ENCODE data around the gene AOPEP.
A peak's percentile ranks its signal among the peaks of the same experiment; 100 is the strongest.

AOPEP gene

GRCh38 chr9:95029720-95030119 lies 303.2 kb downstream of the AOPEP start:
- H3K9me3 ChIP-seq (ENCODE audit: control insufficient read depth in 2 of 2, low read length in 2 of 2), result no peaks in the 10 kb centered on the region
- H3K4me1 ChIP-seq (ENCODE audit: control insufficient read depth, insufficient read depth, low read length), result peaks cover 79% of the 10 kb centered on the region
- H3K4me3 ChIP-seq (ENCODE audit: low read length in 2 of 2), result peak overlapping the region in 1 of 2 donors; percentile 22
- peak overlapping the region in 1 of 2 donors; percentile 51 for H3K9ac ChIP-seq (ENCODE audit: low read length in 2 of 2)
- H3K27ac ChIP-seq (ENCODE audit: low read length), result peak overlapping the region; percentile 62
- H3K36me3 ChIP-seq (ENCODE audit: control insufficient read depth in 2 of 2, insufficient read depth in 2 of 2, low read length in 2 of 2), result peaks cover 0 to 6% of the 10 kb centered on the region in 2 donors
- no peaks in the 10 kb centered on the region for H3K27me3 ChIP-seq (ENCODE audit: control insufficient read depth in 1 of 2, insufficient read depth in 2 of 2, low read length in 2 of 2)

DNA sequence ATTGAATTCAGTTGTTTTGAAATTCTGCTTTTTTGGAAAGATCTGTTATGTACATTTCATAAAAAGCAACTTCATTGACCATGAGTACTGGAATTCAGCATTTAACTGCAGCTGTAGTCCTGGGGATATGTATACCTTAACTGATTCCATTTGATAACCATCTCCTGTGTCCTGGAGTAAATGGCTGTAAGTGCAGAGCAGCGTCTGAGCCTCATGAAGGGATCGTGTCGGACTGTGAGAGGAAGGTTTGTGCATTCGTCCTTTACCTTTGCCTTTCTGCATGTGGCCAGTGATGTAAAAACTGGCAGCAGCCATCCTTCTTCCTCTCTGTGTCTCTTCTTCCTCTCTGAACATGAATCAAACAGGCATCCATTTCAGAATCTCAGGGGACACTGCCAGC lies 303.8 kb downstream of the AOPEP start:
- H3K4me1 ChIP-seq (ENCODE audit: control insufficient read depth, insufficient read depth, low read length), result peaks cover 75% of the 10 kb centered on the region
- no peak overlapping the region for H3K9ac ChIP-seq (ENCODE audit: low read length in 2 of 2)
- H3K27me3 ChIP-seq (ENCODE audit: control insufficient read depth in 1 of 2, insufficient read depth in 2 of 2, low read length in 2 of 2), result no peaks in the 10 kb centered on the region
- no peaks in the 10 kb centered on the region for H3K9me3 ChIP-seq (ENCODE audit: control insufficient read depth in 2 of 2, low read length in 2 of 2)
- H3K4me3 ChIP-seq (ENCODE audit: low read length in 2 of 2), result peak overlapping the region in 1 of 2 donors; percentile 29
- H3K36me3 ChIP-seq (ENCODE audit: control insufficient read depth in 2 of 2, insufficient read depth in 2 of 2, low read length in 2 of 2), result peaks cover 0 to 6% of the 10 kb centered on the region in 2 donors
- H3K27ac ChIP-seq (ENCODE audit: low read length), result peak overlapping the region; percentile 67

DNA sequence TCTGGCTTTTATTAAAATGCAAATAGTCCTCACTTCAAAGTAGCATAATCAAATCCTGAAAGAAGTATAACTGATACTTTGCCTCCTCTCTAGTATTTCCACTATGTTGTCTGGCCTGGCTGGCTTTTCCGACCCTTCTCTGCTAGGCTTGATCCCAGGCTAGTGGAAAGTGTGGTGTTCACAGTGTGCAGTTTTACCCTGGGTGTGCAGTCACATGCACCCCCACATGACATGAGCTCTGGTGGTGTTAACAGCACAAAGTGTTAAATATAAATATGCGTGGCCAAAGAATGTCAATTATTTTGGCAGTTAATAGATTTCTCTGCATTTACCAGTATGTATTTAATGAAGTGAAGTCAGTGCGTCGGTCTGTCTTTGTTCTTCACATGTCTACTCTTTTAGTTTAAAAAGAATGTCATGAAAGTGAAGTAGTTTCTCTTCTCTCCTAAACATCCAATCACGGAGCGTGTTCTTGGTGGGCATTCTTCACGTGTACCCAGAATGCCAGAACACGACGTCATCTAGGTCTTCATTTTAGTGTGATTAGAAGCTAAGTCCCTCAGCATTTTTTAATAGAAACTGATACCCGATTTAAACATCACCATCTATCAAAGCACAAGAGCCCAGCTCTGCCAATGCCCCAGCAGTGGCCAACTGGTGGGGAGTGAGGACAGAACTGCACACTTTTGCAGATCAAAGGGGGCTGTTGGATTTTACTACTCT lies 304.6 kb downstream of the AOPEP start:
- peak overlapping the region in 1 of 2 donors; percentile 55 for H3K4me3 ChIP-seq (ENCODE audit: low read length in 2 of 2)

DNA sequence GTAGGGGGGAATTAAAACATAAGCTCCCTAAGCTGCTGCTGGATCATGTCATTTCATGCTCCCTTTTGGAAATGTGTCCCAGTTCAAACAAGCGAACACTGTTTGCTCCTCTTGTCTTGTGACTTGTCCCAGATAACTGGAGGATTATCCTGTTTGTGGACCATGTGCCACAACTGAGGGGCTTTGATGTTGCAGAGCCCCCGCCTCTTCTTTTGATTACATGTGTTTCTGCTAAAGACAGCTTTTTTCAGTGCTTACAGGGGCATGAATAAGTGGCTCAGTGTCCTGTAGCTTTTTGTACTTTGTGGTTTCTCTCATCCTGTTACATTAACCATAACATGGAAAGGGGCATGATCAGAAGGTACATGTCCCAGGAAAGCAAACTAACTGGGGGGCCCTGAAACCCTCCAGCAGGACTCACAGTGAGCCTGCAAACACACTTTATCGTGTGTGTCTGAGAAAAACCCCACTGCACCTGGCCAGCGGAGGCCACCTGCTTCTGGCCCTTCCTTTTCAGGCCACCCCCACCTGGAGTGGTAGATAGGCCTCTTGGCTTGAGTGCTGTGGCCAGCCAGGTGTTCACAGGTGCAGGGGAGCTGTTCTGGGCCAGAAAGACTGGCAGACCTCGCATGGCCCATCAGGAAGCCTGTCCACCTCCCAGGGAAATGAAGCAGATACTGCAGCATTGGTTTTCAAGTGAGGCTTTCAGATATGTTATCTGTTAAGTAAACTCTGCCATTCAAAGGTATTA lies 305.4 kb downstream of the AOPEP start:
- H3K27me3 ChIP-seq (ENCODE audit: control insufficient read depth in 1 of 2, insufficient read depth in 2 of 2, low read length in 2 of 2), result no peaks in the 10 kb centered on the region
- H3K36me3 ChIP-seq (ENCODE audit: control insufficient read depth in 2 of 2, insufficient read depth in 2 of 2, low read length in 2 of 2), result peaks cover 0 to 6% of the 10 kb centered on the region in 2 donors
- H3K4me3 ChIP-seq (ENCODE audit: low read length in 2 of 2), result peak overlapping the region in 1 of 2 donors; percentile 55
- peaks cover 66% of the 10 kb centered on the region for H3K4me1 ChIP-seq (ENCODE audit: control insufficient read depth, insufficient read depth, low read length)
- H3K27ac ChIP-seq (ENCODE audit: low read length), result peak overlapping the region; percentile 67
- no peaks in the 10 kb centered on the region for H3K9me3 ChIP-seq (ENCODE audit: control insufficient read depth in 2 of 2, low read length in 2 of 2)
- no peak overlapping the region for H3K9ac ChIP-seq (ENCODE audit: low read length in 2 of 2)

More for the DNA sequence above, 304.6 kb downstream of the AOPEP start:
- Histone ChIP-seq H3K27me3 (ENCODE audit: control insufficient read depth in 1 of 2, insufficient read depth in 2 of 2, low read length in 2 of 2) (no peaks in the 10 kb centered on the region), H3K36me3 (ENCODE audit: control insufficient read depth in 2 of 2, insufficient read depth in 2 of 2, low read length in 2 of 2) (peaks cover 0 to 6% of the 10 kb centered on the region in 2 donors), H3K27ac (ENCODE audit: low read length) (peak overlapping the region; percentile 67), H3K9ac (ENCODE audit: low read length in 2 of 2) (no peak overlapping the region), H3K4me1 (ENCODE audit: control insufficient read depth, insufficient read depth, low read length) (peaks cover 68% of the 10 kb centered on the region), H3K9me3 (ENCODE audit: control insufficient read depth in 2 of 2, low read length in 2 of 2) (no peaks in the 10 kb centered on the region)

- H3K4me1 ChIP-seq (ENCODE audit: control insufficient read depth, insufficient read depth, low read length), result peaks cover 65% of the 10 kb centered on the region
- H3K9me3 ChIP-seq (ENCODE audit: control insufficient read depth in 2 of 2, low read length in 2 of 2), result no peaks in the 10 kb centered on the region
- no peak overlapping the region for H3K9ac ChIP-seq (ENCODE audit: low read length in 2 of 2)
- no peaks in the 10 kb centered on the region for H3K27me3 ChIP-seq (ENCODE audit: control insufficient read depth in 1 of 2, insufficient read depth in 2 of 2, low read length in 2 of 2)
- peak overlapping the region; percentile 67 for H3K27ac ChIP-seq (ENCODE audit: low read length)
- H3K36me3 ChIP-seq (ENCODE audit: control insufficient read depth in 2 of 2, insufficient read depth in 2 of 2, low read length in 2 of 2), result peaks cover 3 to 6% of the 10 kb centered on the region in 2 donors
- H3K4me3 ChIP-seq (ENCODE audit: low read length in 2 of 2), result peak overlapping the region; percentile 18 to 55
Observed at GRCh38 chr9:95032580-95033341, 306.3 kb downstream of the AOPEP start.

DNA sequence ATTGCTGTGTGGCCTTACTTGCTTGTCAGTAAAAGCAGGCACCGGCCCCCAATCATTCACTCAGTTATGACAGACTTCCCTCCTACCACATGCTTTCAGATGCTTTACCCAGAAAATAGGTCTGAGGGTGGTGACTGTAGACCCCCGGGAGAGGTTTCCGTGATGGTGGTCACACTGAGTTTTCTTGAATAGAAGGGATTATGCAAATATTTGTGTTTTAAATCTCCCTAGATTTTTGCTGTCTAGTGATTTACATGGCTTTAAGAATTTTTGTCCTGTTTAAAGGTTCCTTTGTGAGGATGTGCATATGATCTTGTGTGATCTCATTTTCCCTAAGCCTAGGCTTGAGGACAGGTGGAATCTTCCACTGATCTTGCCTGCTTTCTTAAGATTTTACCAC lies 309.3 kb downstream of the AOPEP start:
- no peak overlapping the region for H3K4me3 ChIP-seq (ENCODE audit: low read length in 2 of 2)
- H3K36me3 ChIP-seq (ENCODE audit: control insufficient read depth in 2 of 2, insufficient read depth in 2 of 2, low read length in 2 of 2), result peaks cover 10 to 11% of the 10 kb centered on the region in 2 donors
- H3K9me3 ChIP-seq (ENCODE audit: control insufficient read depth in 2 of 2, low read length in 2 of 2), result no peaks in the 10 kb centered on the region
- H3K27ac ChIP-seq (ENCODE audit: low read length), result no peak overlapping the region
- no peak overlapping the region for H3K9ac ChIP-seq (ENCODE audit: low read length in 2 of 2)
- no peaks in the 10 kb centered on the region for H3K27me3 ChIP-seq (ENCODE audit: control insufficient read depth in 1 of 2, insufficient read depth in 2 of 2, low read length in 2 of 2)
- H3K4me1 ChIP-seq (ENCODE audit: control insufficient read depth, insufficient read depth, low read length), result peaks cover 58% of the 10 kb centered on the region

DNA sequence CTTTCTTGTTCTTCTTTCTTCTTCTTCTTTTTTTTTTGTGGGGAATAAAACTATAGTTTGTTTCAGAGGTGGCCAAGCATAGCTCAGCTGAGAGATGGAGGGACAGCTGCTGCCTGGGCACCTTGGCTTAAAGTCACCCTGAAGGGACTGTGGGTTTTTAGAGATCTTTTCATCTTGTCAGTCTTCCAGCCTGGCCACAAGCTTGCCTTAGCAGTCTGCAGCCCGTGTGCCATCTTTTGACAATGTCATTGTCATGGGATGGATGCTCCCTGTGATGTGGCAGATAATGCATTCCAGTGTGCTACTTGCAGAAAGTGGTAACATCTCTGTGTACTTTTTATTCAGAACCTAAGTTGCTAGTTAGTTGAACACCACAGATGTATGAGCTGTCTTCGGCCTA lies 310.2 kb downstream of the AOPEP start:
- no peaks in the 10 kb centered on the region for H3K27me3 ChIP-seq (ENCODE audit: control insufficient read depth in 1 of 2, insufficient read depth in 2 of 2, low read length in 2 of 2)
- H3K36me3 ChIP-seq (ENCODE audit: control insufficient read depth in 2 of 2, insufficient read depth in 2 of 2, low read length in 2 of 2), result peaks cover 10 to 11% of the 10 kb centered on the region in 2 donors
- no peak overlapping the region for H3K9ac ChIP-seq (ENCODE audit: low read length in 2 of 2)
- no peaks in the 10 kb centered on the region for H3K9me3 ChIP-seq (ENCODE audit: control insufficient read depth in 2 of 2, low read length in 2 of 2)
- no peak overlapping the region for H3K27ac ChIP-seq (ENCODE audit: low read length)
- H3K4me1 ChIP-seq (ENCODE audit: control insufficient read depth, insufficient read depth, low read length), result peaks cover 57% of the 10 kb centered on the region
- peak overlapping the region in 1 of 2 donors; percentile 28 for H3K4me3 ChIP-seq (ENCODE audit: low read length in 2 of 2)

- Histone ChIP-seq H3K9ac (ENCODE audit: low read length in 2 of 2) (peak overlapping the region in 1 of 2 donors; percentile 3), H3K9me3 (ENCODE audit: control insufficient read depth in 2 of 2, low read length in 2 of 2) (no peaks in the 10 kb centered on the region), H3K36me3 (ENCODE audit: control insufficient read depth in 2 of 2, insufficient read depth in 2 of 2, low read length in 2 of 2) (peaks cover 6 to 11% of the 10 kb centered on the region in 2 donors), H3K27me3 (ENCODE audit: control insufficient read depth in 1 of 2, insufficient read depth in 2 of 2, low read length in 2 of 2) (no peaks in the 10 kb centered on the region), H3K27ac (ENCODE audit: low read length) (peak overlapping the region; percentile 53), H3K4me1 (ENCODE audit: control insufficient read depth, insufficient read depth, low read length) (peaks cover 46% of the 10 kb centered on the region), H3K4me3 (ENCODE audit: low read length in 2 of 2) (peak overlapping the region; percentile 3 to 44)
Observed at GRCh38 chr9:95037789-95038521, 311.5 kb downstream of the AOPEP start.

DNA sequence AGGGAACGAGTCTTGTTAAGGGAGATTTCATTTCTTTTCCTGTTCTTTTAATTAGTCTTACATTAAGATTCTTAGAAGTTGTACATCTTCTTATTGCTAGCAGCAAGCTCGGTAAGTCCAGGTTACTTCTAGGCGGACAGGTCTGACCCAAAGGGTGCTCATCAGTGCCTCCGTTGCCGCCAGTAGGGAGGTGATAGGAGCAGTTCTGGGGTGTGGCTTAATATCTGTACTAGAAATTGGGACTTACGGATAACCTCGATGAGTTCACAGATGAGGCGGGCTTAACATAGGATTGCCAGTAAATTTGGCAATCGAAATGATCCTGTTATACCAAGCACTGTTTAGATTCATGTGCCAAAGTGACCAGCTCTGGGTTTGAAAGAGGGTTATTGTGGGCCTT lies 312.2 kb downstream of the AOPEP start:
- Histone ChIP-seq H3K27me3 (ENCODE audit: control insufficient read depth in 1 of 2, insufficient read depth in 2 of 2, low read length in 2 of 2) (no peaks in the 10 kb centered on the region), H3K9me3 (ENCODE audit: control insufficient read depth in 2 of 2, low read length in 2 of 2) (no peaks in the 10 kb centered on the region), H3K4me1 (ENCODE audit: control insufficient read depth, insufficient read depth, low read length) (peaks cover 45% of the 10 kb centered on the region), H3K27ac (ENCODE audit: low read length) (peak overlapping the region; percentile 31), H3K36me3 (ENCODE audit: control insufficient read depth in 2 of 2, insufficient read depth in 2 of 2, low read length in 2 of 2) (peaks cover 6 to 13% of the 10 kb centered on the region in 2 donors), H3K9ac (ENCODE audit: low read length in 2 of 2) (no peak overlapping the region), H3K4me3 (ENCODE audit: low read length in 2 of 2) (peak overlapping the region in 1 of 2 donors; percentile 35)

- H3K27ac ChIP-seq (ENCODE audit: low read length), result peak overlapping the region; percentile 55
- H3K9me3 ChIP-seq (ENCODE audit: control insufficient read depth in 2 of 2, low read length in 2 of 2), result no peaks in the 10 kb centered on the region
- H3K36me3 ChIP-seq (ENCODE audit: control insufficient read depth in 2 of 2, insufficient read depth in 2 of 2, low read length in 2 of 2), result peaks cover 12 to 23% of the 10 kb centered on the region in 2 donors
- peaks cover 51% of the 10 kb centered on the region for H3K4me1 ChIP-seq (ENCODE audit: control insufficient read depth, insufficient read depth, low read length)
- no peaks in the 10 kb centered on the region for H3K27me3 ChIP-seq (ENCODE audit: control insufficient read depth in 1 of 2, insufficient read depth in 2 of 2, low read length in 2 of 2)
- no peak overlapping the region for H3K9ac ChIP-seq (ENCODE audit: low read length in 2 of 2)
- H3K4me3 ChIP-seq (ENCODE audit: low read length in 2 of 2), result no peak overlapping the region
Observed at GRCh38 chr9:95040106-95040505, 313.6 kb downstream of the AOPEP start.

Measured in stomach smooth muscle (tissue), 2 donors.